ENCODE measurements around the gene CRYBG2.
"Not testable (repeated sequence)": the region's sequence is repeated elsewhere in the genome, so short reads cannot be mapped to it uniquely, and the experiment has no call there.

CRYBG2 gene

GRCh38 chr1:26353976-26354820 lies at the start of gene CRYBG2:
CRYBG2 (minus strand) TSS chr1:26354130; CDS start chr1:26346657, 7,473 bp downstream.
- DNase-seq (ENCODE audit: low read depth): no peak

- no peak for DNase-seq (ENCODE audit: low read depth)
Observed at GRCh38 chr1:26403656-26404055, 49.7 kb upstream of the CRYBG2 start.

GRCh38 chr1:26401891-26402290 lies 48.0 kb upstream of the CRYBG2 start:
- no peak for DNase-seq (ENCODE audit: low read depth)

GRCh38 chr1:26399034-26399433 lies 45.1 kb upstream of the CRYBG2 start:
- DNase-seq (ENCODE audit: low read depth): no peak

GRCh38 chr1:26395754-26396153 lies 41.8 kb upstream of the CRYBG2 start:
- no peak for DNase-seq (ENCODE audit: low read depth)

GRCh38 chr1:26391450-26391849 lies 37.5 kb upstream of the CRYBG2 start:
- peak; percentile 25 for DNase-seq (ENCODE audit: low read depth)

GRCh38 chr1:26389604-26390247 lies 35.8 kb upstream of the CRYBG2 start:
- DNase-seq (ENCODE audit: low read depth): no peak

GRCh38 chr1:26388791-26389445 lies 35.0 kb upstream of the CRYBG2 start:
- DNase-seq (ENCODE audit: low read depth): no peak

- no peak for DNase-seq (ENCODE audit: low read depth)
Observed at GRCh38 chr1:26387447-26387846, 33.5 kb upstream of the CRYBG2 start.

GRCh38 chr1:26385063-26385462 lies 31.1 kb upstream of the CRYBG2 start:
- not testable (repeated sequence) for DNase-seq (ENCODE audit: low read depth)

GRCh38 chr1:26384076-26384475 lies 30.1 kb upstream of the CRYBG2 start:
- DNase-seq (ENCODE audit: low read depth): no peak

GRCh38 chr1:26378879-26379251 lies 24.9 kb upstream of the CRYBG2 start:
- DNase-seq (ENCODE audit: low read depth): no peak

GRCh38 chr1:26378088-26378878 lies 24.4 kb upstream of the CRYBG2 start:
- peak; percentile 74 for DNase-seq (ENCODE audit: low read depth)

GRCh38 chr1:26376050-26376449 lies 22.1 kb upstream of the CRYBG2 start:
- DNase-seq (ENCODE audit: low read depth): no peak

- DNase-seq (ENCODE audit: low read depth): no peak
Observed at GRCh38 chr1:26375081-26375480, 21.2 kb upstream of the CRYBG2 start.

GRCh38 chr1:26374361-26374760 lies 20.4 kb upstream of the CRYBG2 start:
- not testable (repeated sequence) for DNase-seq (ENCODE audit: low read depth)

- no peak for DNase-seq (ENCODE audit: low read depth)
Observed at GRCh38 chr1:26373789-26374188, 19.9 kb upstream of the CRYBG2 start.

- DNase-seq (ENCODE audit: low read depth): peak; percentile 33
Observed at GRCh38 chr1:26373281-26373680, 19.4 kb upstream of the CRYBG2 start.

GRCh38 chr1:26372611-26373010 lies 18.7 kb upstream of the CRYBG2 start, which contains the start of gene ZNF683:
ZNF683 (minus strand) TSS chr1:26372750; CDS start chr1:26368571, 4,179 bp downstream.
- DNase-seq (ENCODE audit: low read depth): not testable (repeated sequence)

- DNase-seq (ENCODE audit: low read depth): no peak
Observed at GRCh38 chr1:26372039-26372438, 18.1 kb upstream of the CRYBG2 start.

- no peak for DNase-seq (ENCODE audit: low read depth)
Observed at GRCh38 chr1:26370591-26371382, 16.9 kb upstream of the CRYBG2 start.
